Embryonic facial prominence (tissue), 1 donor: ENCODE results near the gene PALD1.

Experiments used
- DNase-seq: peaks from one replicate; pipeline ENCODE4 v3.0.0-alpha.2; 2016; ENCODE audit errors: extremely low spot score

Gene PALD1

GRCh38 chr10:70457759-70458305, 20.7 kb upstream of the PALD1 start:
- no peak for DNase-seq

- DNase-seq: no peak
Observed at GRCh38 chr10:70458329-70459060, 20.1 kb upstream of the PALD1 start.

- DNase-seq: no peak
Observed at GRCh38 chr10:70459061-70459773, 19.4 kb upstream of the PALD1 start.

- no peak for DNase-seq
Observed at GRCh38 chr10:70459774-70460490, 18.6 kb upstream of the PALD1 start.

- no peak for DNase-seq
Observed at GRCh38 chr10:70461397-70462348, 16.9 kb upstream of the PALD1 start.

- no peak for DNase-seq
Observed at GRCh38 chr10:70462349-70462984, 16.1 kb upstream of the PALD1 start.

- DNase-seq: no peak
Observed at GRCh38 chr10:70465278-70465677, 13.3 kb upstream of the PALD1 start.

- no peak for DNase-seq
Observed at GRCh38 chr10:70465832-70466231, 12.7 kb upstream of the PALD1 start.

- DNase-seq: no peak
Observed at GRCh38 chr10:70466951-70467350, 11.6 kb upstream of the PALD1 start.

- no peak for DNase-seq
Observed at GRCh38 chr10:70472799-70473454, 5.6 kb upstream of the PALD1 start.

GRCh38 chr10:70474780-70475179, 3.8 kb upstream of the PALD1 start:
- no peak for DNase-seq

GRCh38 chr10:70475661-70476060, 2.9 kb upstream of the PALD1 start:
- DNase-seq: no peak

- DNase-seq: no peak
Observed at GRCh38 chr10:70476249-70477035, 2.1 kb upstream of the PALD1 start.

- DNase-seq: no peak
Observed at GRCh38 chr10:70477661-70478162, 855 bp upstream of the PALD1 start.

GRCh38 chr10:70479165-70479581, 606 bp downstream of the PALD1 start:
- no peak for DNase-seq

- no peak for DNase-seq
Observed at GRCh38 chr10:70479626-70480238, 1.2 kb downstream of the PALD1 start.

- no peak for DNase-seq
Observed at GRCh38 chr10:70480239-70480861, 1.8 kb downstream of the PALD1 start.

GRCh38 chr10:70481105-70481504, 2.5 kb downstream of the PALD1 start:
- no peak for DNase-seq
